ENCODE results near the gene COG1. TPM values are rescaled to one million over a fixed set of nuclear protein-coding genes. Genes with fewer than 3 reads are reported as not detected.
A peak's percentile ranks its signal among the peaks of the same experiment; 100 is the strongest.
"Not testable (repeated sequence)": the region's sequence is repeated elsewhere in the genome, so short reads cannot be mapped to it uniquely, and the experiment has no call there.

Gene COG1
- total RNA-seq, result 10 to 100 TPM; 26.6 to 31.8 (median 29.0) TPM

GRCh38 chr17:73192894-73193701, at the start of gene COG1:
COG1 (plus strand) TSS chr17:73193055; CDS start chr17:73193070, 15 bp downstream.
- Mint-ChIP-seq H3K9me3 (no peaks in the 10 kb centered on the region), H3K4me1 (ENCODE audit: low read depth) (peaks cover 24% of the 10 kb centered on the region), H3K4me3 (peak within 1 kb of the TSS; percentile 95), H3K27me3 (ENCODE audit: low read depth) (no peaks in the 10 kb centered on the region), H3K36me3 (ENCODE audit: insufficient read depth) (peaks cover 12% of the 10 kb centered on the region)
- DNase-seq, result peak; percentile 68
- peak; percentile 90 to 93 for ATAC-seq

GRCh38 chr17:73144209-73144608, 48.6 kb upstream of the COG1 start:
- not testable (repeated sequence) for H3K27me3 Mint-ChIP-seq (ENCODE audit: low read depth); H3K4me3 Mint-ChIP-seq; H3K36me3 Mint-ChIP-seq (ENCODE audit: insufficient read depth); DNase-seq; ATAC-seq
- Mint-ChIP-seq H3K9me3 (peaks cover 17% of the 10 kb centered on the region), H3K4me1 (ENCODE audit: low read depth) (peaks cover 16% of the 10 kb centered on the region)

GRCh38 chr17:73145641-73146040, 47.2 kb upstream of the COG1 start:
- DNase-seq, result no peak
- ATAC-seq, result no peak
- H3K4me1 Mint-ChIP-seq (ENCODE audit: low read depth), result peaks cover 16% of the 10 kb centered on the region
- no peak overlapping the region for H3K4me3 Mint-ChIP-seq
- H3K36me3 Mint-ChIP-seq (ENCODE audit: insufficient read depth), result no peaks in the 10 kb centered on the region
- peaks cover 2% of the 10 kb centered on the region for H3K27me3 Mint-ChIP-seq (ENCODE audit: low read depth)
- peaks cover 20% of the 10 kb centered on the region for H3K9me3 Mint-ChIP-seq

GRCh38 chr17:73147791-73148190, 45.1 kb upstream of the COG1 start:
- not testable (repeated sequence) for ATAC-seq; DNase-seq; H3K4me3 Mint-ChIP-seq; H3K27me3 Mint-ChIP-seq (ENCODE audit: low read depth); H3K36me3 Mint-ChIP-seq (ENCODE audit: insufficient read depth)
- Mint-ChIP-seq H3K4me1 (ENCODE audit: low read depth) (peaks cover 24% of the 10 kb centered on the region), H3K9me3 (peaks cover 20% of the 10 kb centered on the region)

GRCh38 chr17:73148540-73149334, 44.1 kb upstream of the COG1 start:
- Mint-ChIP-seq H3K4me1 (ENCODE audit: low read depth) (peaks cover 14% of the 10 kb centered on the region), H3K4me3 (no peak overlapping the region), H3K27me3 (ENCODE audit: low read depth) (peaks cover 7% of the 10 kb centered on the region), H3K36me3 (ENCODE audit: insufficient read depth) (no peaks in the 10 kb centered on the region), H3K9me3 (peaks cover 20% of the 10 kb centered on the region)
- DNase-seq (no peak), ATAC-seq (no peak)

- not testable (repeated sequence) for H3K36me3 Mint-ChIP-seq (ENCODE audit: insufficient read depth); ATAC-seq; H3K4me3 Mint-ChIP-seq; H3K9me3 Mint-ChIP-seq; H3K27me3 Mint-ChIP-seq (ENCODE audit: low read depth); DNase-seq
- H3K4me1 Mint-ChIP-seq (ENCODE audit: low read depth), result peaks cover 12% of the 10 kb centered on the region
Observed at GRCh38 chr17:73150622-73151300, 42.1 kb upstream of the COG1 start.

- Mint-ChIP-seq H3K9me3 (peaks cover 3% of the 10 kb centered on the region), H3K4me3 (no peak overlapping the region), H3K36me3 (ENCODE audit: insufficient read depth) (no peaks in the 10 kb centered on the region), H3K4me1 (ENCODE audit: low read depth) (peaks cover 12% of the 10 kb centered on the region), H3K27me3 (ENCODE audit: low read depth) (peaks cover 10% of the 10 kb centered on the region)
- DNase-seq (no peak), ATAC-seq (peak in 1 of 2 donors; percentile 23)
Observed at GRCh38 chr17:73151916-73152632, 40.8 kb upstream of the COG1 start.

GRCh38 chr17:73155410-73156165, 37.3 kb upstream of the COG1 start:
- no peak overlapping the region for H3K4me3 Mint-ChIP-seq
- peak in 1 of 2 donors; percentile 32 for ATAC-seq

GRCh38 chr17:73156166-73156840, 36.6 kb upstream of the COG1 start:
- H3K36me3 Mint-ChIP-seq (ENCODE audit: insufficient read depth), result no peaks in the 10 kb centered on the region
- H3K4me1 Mint-ChIP-seq (ENCODE audit: low read depth), result peaks cover 14% of the 10 kb centered on the region
- DNase-seq (peak; percentile 43), ATAC-seq (peak; percentile 90 to 91)
- no peak overlapping the region for H3K4me3 Mint-ChIP-seq
- peaks cover 25% of the 10 kb centered on the region for H3K27me3 Mint-ChIP-seq (ENCODE audit: low read depth)
- H3K9me3 Mint-ChIP-seq, result no peaks in the 10 kb centered on the region

More at GRCh38 chr17:73155410-73156165, 37.3 kb upstream of the COG1 start:
- Mint-ChIP-seq H3K9me3 (no peaks in the 10 kb centered on the region), H3K36me3 (ENCODE audit: insufficient read depth) (no peaks in the 10 kb centered on the region), H3K4me1 (ENCODE audit: low read depth) (peaks cover 12% of the 10 kb centered on the region), H3K27me3 (ENCODE audit: low read depth) (peaks cover 20% of the 10 kb centered on the region)
- no peak for DNase-seq

- H3K27me3 Mint-ChIP-seq (ENCODE audit: low read depth), result peaks cover 27% of the 10 kb centered on the region
- no peak overlapping the region for H3K4me3 Mint-ChIP-seq
- DNase-seq (no peak), ATAC-seq (no peak)
- no peaks in the 10 kb centered on the region for H3K9me3 Mint-ChIP-seq
- no peaks in the 10 kb centered on the region for H3K36me3 Mint-ChIP-seq (ENCODE audit: insufficient read depth)
- peaks cover 11% of the 10 kb centered on the region for H3K4me1 Mint-ChIP-seq (ENCODE audit: low read depth)
Observed at GRCh38 chr17:73156887-73157520, 35.9 kb upstream of the COG1 start.

- peaks cover 7% of the 10 kb centered on the region for H3K4me1 Mint-ChIP-seq (ENCODE audit: low read depth)
- H3K4me3 Mint-ChIP-seq, result no peak overlapping the region
- DNase-seq (no peak), ATAC-seq (no peak)
- H3K9me3 Mint-ChIP-seq, result no peaks in the 10 kb centered on the region
- H3K27me3 Mint-ChIP-seq (ENCODE audit: low read depth), result peaks cover 31% of the 10 kb centered on the region
- H3K36me3 Mint-ChIP-seq (ENCODE audit: insufficient read depth), result no peaks in the 10 kb centered on the region
Observed at GRCh38 chr17:73157521-73157890, 35.3 kb upstream of the COG1 start.

- no peak for DNase-seq
- H3K36me3 Mint-ChIP-seq (ENCODE audit: insufficient read depth), result no peaks in the 10 kb centered on the region
- H3K4me1 Mint-ChIP-seq (ENCODE audit: low read depth), result peaks cover 6% of the 10 kb centered on the region
Observed at GRCh38 chr17:73158133-73158532, 34.7 kb upstream of the COG1 start.

More at GRCh38 chr17:73158133-73158532, 34.7 kb upstream of the COG1 start:
- no peaks in the 10 kb centered on the region for H3K9me3 Mint-ChIP-seq
- peaks cover 37% of the 10 kb centered on the region for H3K27me3 Mint-ChIP-seq (ENCODE audit: low read depth)
- no peak overlapping the region for H3K4me3 Mint-ChIP-seq
- no peak for ATAC-seq

Data from activated T-cell treated with anti-CD3 and anti-CD28 coated beads, Interleukin-2, amount 50 U/mL, for 4 hours (primary cell).